HFF-Myc (cell line): ENCODE measurements around the gene ZNF878.

Experiments
- DNase-seq: peaks from one replicate; pipeline ENCODE4 v3.0.0-alpha.2; 2011; ENCODE audit warnings: low read depth; ENCODE audit errors: extremely low read depth
- H3K4me3 ChIP-seq: replicated peaks from 2 replicates; pipeline ENCODE4 v1.5.1; 2011; ENCODE audit warnings: low read depth, mild to moderate bottlenecking, control low read depth, low read length
- TF ChIP-seq, protein P1 (sequence below): IDR thresholded peaks from 2 replicates; pipeline ENCODE4 v1.5.1; 2012; ENCODE audit warnings: mild to moderate bottlenecking, low read depth, low read length, control low read depth; ENCODE audit errors: missing control alignments

The ZNF878 gene

DNA sequence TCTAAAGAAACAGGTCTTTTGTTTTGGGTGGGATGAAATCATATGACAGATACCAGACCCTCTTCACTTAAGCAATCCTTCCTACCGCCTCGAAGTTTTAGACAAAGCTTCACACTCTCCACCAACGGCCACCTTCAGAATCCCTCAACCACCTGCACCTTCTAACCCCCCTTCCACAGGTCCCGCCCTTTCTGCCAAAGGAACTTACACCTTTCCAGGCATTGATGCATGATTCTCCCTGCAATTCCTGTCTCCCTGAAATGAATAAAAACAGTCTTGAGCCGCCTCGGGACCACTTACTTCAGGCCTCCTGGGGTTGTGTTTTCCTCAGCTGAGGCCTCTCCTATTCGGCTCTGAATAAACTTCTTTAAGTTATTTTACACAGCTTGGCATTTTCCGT, 18.1 kb downstream of the ZNF878 start:
- H3K4me3 ChIP-seq, result peak overlapping the region; percentile 56

DNA sequence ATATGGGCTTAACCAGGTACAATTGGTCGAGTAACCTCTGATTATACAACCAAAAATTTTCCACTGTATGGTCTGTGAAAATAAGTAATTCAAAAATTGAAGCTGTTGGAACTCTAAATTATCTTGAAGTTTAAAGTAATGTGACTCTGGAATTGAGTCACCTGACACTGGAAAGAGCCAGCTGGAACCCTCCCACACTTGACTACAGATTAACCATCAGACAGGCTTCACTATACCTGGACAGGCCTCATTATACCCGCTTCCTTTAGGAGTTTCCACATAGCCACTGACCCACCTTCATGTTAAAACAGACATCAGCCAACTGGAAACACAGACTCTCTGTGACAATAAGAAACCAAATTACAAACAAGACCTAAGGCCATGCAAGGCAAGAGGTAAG, 18.6 kb downstream of the ZNF878 start:
- DNase-seq, result no peak
- TF ChIP-seq, protein P1, sequence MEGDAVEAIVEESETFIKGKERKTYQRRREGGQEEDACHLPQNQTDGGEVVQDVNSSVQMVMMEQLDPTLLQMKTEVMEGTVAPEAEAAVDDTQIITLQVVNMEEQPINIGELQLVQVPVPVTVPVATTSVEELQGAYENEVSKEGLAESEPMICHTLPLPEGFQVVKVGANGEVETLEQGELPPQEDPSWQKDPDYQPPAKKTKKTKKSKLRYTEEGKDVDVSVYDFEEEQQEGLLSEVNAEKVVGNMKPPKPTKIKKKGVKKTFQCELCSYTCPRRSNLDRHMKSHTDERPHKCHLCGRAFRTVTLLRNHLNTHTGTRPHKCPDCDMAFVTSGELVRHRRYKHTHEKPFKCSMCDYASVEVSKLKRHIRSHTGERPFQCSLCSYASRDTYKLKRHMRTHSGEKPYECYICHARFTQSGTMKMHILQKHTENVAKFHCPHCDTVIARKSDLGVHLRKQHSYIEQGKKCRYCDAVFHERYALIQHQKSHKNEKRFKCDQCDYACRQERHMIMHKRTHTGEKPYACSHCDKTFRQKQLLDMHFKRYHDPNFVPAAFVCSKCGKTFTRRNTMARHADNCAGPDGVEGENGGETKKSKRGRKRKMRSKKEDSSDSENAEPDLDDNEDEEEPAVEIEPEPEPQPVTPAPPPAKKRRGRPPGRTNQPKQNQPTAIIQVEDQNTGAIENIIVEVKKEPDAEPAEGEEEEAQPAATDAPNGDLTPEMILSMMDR, result no peak
- no peak overlapping the region for H3K4me3 ChIP-seq

More for the DNA sequence above, 18.1 kb downstream of the ZNF878 start:
- TF ChIP-seq, protein P1, result no peak
- DNase-seq, result no peak

- H3K4me3 ChIP-seq, result no peak overlapping the region
- TF ChIP-seq, protein P1, result no peak
- DNase-seq, result no peak
Observed at GRCh38 chr19:12015753-12016116, 37.0 kb downstream of the ZNF878 start.

GRCh38 chr19:12015015-12015752, 37.6 kb downstream of the ZNF878 start:
- DNase-seq, result no peak
- no peak overlapping the region for H3K4me3 ChIP-seq
- TF ChIP-seq, protein P1, result no peak

DNA sequence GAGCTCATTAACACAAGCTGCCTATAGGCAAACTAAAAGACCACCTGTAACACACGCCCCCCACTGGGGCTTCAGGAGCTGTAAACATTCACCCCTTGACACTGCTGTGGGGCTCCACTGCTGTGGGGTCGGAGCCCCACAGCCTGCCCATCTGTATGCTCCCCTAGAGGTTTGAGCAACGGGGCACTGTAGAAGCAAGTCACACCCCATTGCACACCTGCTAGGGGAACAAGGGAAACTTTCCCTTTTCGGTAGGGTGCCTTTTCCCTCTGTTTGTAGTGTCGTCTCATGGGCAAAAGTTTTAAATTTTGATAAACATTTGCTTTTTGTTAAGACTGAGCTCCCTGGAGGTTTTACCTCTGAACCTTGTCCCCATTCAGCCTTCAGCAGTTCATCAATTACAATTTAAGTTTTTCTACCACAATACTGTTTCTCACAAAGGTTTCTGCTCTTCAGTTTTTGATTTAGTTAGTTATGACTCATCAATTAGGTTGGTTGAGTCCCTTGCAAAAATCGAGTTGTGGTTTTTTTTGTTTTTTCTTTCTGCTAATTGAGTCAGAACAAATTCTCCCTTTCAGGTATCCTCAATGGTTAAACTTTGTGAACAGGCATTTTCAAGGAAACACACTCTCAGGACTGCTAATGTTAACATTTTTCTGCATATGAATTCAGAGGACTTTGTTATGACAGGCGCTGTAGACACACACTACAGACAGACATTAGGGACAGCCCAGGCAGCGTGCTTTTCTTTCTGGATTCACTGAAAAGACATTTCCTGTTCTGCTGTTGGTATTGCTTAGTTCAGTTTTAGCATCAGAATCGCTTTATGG, 52.4 kb downstream of the ZNF878 start:
- H3K4me3 ChIP-seq, result no peak overlapping the region
- TF ChIP-seq, protein P1, result no peak
- DNase-seq, result no peak

GRCh38 chr19:11995174-11995573, 57.6 kb downstream of the ZNF878 start:
- no peak for DNase-seq
- no peak overlapping the region for H3K4me3 ChIP-seq
- TF ChIP-seq, protein P1, result no peak
